Endometrial microvascular endothelial cells (primary cell): ENCODE data around the gene ANKRD7. TPM values are rescaled to one million over a fixed set of nuclear protein-coding genes. Genes with fewer than 3 reads are reported as not detected.

ENCODE experiments used
- in situ Hi-C: cut with HindIII; loops from 2 replicates; pipeline ENCODE4 v1.10.0; 2017; ENCODE audit warnings: low sequenced_read_pairs, low pct_unique_long_range_greater_than_20kb; ENCODE audit errors: inconsistent ontology term
- total RNA-seq: library from RNA; depleted of rRNA; stranded (reverse); fragments of >200 nt; gene quantifications from one replicate; pipeline ENCODE4 v1.2.3, GENCODE V29; 2015; ENCODE audit errors: inconsistent ontology term

Gene ANKRD7, protein sequence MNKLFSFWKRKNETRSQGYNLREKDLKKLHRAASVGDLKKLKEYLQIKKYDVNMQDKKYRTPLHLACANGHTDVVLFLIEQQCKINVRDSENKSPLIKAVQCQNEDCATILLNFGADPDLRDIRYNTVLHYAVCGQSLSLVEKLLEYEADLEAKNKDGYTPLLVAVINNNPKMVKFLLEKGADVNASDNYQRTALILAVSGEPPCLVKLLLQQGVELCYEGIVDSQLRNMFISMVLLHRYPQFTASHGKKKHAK
- total RNA-seq = not detected

DNA sequence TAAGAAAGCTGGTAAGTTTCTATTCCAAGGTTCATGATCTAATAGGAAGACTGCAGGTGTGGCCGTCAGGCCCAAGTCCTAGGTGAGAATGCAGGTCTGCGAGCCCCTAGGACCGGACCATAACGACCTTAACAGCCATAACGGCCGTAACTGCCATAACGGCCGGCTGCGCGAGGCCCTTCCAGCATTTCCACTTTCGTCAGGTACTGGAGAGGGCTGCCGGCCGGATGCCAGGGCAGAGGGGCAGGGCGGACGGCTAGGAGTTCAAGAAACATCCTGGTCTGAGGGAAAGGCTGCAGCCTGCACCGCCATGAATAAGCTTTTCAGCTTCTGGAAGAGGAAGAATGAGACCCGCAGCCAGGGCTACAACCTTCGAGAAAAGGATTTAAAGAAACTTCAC is at the start of gene ANKRD7:
Gene ANKRD7 (plus strand): TSS at position 184 of the 400 bp plus-strand sequence. CDS start 127 bp downstream, at position 311.
- in situ Hi-C loops = no loop called here

DNA sequence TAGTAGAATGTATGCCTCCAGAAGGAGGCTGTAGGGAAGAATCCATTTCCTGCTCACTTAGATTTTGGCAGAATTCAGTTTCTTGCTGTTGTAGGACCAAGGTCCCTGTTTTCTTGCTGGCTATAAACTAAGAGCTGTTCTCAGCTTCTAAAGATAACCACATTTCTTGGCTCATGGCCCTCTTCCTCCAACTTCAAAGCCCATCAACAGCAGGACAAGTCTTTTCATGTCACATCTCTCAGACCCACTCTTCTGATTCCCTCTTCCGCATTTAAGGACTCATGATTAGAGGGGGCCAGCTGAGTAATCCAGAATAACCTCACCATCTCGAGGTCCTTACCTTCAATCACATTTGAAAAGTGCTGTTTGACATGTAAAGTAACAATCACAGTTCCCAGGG is 48.8 kb upstream of the ANKRD7 start:
- in situ Hi-C loops = no loop called here

DNA sequence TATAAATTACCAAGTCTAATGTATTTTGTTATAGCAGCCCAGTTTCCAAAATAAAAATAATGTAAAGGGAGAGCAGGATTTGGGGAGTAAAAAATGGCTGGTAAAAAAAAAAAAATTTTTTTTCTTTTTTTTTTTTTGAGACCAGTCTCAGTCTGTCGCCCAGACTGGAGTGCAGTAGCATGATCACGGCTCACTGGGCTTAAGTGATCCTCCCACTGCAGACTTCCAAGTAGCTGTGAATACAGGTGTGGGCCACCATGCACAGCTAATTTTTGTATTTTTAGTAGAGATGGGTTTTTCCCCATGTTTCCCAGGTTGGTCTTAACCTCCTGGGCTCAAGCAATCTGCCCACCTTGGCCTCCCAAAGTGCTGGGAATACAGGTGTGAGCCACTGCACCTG is 45.3 kb upstream of the ANKRD7 start:
- in situ Hi-C loops = no loop called here

DNA sequence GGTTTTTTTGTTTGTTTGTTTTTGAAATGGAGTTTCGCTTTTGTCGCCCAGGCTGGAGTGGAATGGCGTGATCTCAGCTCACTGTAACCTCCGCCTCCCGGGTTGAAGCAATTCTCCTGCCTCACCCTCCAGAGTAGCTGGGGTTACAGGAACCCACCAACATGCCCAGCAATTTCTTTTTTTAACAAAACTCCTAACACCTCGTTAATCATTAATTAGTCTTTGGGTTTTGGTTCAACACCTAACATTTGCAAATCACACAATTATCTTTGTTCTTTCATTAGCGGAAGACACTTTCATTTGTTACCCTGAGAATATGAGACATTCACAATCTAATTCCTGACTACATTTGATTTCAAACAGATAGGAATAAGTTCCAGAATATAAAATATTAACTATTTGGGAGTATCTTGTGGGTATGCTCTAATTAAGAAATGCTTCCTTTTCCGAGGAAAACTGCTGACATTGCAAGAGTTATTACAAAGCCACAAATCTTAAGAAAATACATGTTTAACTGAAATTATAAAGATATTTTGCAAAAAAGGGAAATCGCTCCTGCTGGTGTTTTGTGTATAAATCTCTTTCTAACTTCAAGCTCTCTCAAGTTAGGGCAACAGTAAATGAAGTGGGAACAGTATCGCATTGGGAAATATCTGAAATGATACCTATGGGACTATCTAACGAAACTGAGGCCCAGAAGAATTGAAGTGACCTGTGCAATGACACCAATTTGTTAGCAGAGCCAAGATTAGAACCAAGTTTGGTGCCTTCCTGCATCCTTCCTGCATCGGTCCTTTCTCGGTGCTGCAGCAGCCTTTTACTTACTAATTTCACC is 41.7 kb upstream of the ANKRD7 start:
- in situ Hi-C loops = no loop called here

DNA sequence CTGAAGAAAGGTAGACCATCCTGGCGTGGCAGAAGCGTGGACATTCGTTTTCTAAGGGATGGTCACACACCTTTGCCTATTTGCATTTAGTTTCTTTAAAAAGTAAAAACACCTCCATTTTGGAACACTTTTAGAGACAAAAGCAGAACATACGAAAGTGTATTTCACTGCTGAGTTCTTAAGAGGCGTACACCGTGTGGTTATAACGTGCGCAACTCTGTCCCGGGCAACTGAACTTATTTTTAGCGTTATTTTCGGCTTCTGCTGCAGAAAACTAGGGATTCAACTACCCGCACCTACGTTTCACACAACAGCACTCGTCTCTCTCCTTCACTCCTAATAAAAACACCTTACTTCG is 41.1 kb upstream of the ANKRD7 start:
- in situ Hi-C loops = no loop called here

DNA sequence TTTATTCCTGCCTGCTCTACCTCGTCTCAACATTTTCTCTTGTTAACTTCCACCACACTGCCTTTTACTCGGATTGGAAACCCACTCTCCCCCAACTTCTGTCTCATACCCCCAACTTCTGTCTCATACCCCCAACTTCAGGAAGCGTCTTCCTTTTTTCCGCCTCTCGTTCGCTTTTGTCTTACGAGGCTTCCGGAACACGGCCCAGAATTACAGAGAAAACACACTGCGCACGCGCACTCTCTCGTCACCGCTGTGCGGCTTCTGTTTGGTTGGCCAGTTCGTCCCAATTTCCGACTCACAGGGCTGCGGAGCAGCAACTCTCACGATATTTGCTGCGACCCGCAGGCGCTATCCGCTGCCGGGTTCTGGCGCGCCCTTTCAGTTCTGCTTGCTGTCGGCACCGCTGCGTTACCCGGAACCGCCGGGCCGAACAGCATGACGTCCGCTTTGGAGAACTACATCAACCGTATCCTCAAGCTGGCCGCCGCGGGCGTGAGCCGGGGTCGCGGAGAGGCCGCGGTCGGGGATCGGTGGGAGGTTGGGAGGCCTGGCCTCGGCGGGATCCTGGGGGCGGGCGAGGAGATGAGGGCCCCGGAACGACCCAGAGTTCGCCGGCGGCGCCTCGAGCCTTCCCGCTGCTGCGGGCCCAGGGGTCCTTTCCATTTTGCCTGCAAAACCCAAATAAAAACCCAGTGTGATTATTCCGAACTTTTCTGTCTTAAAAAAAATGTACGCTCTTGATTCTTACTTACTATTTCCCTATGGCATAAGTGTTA is 40.5 kb upstream of the ANKRD7 start, which contains the start of gene LSM8:
Gene LSM8 (plus strand): TSS at position 379 of the 779 bp plus-strand sequence. CDS start 60 bp downstream, at position 439.
- in situ Hi-C loops = no loop called here

DNA sequence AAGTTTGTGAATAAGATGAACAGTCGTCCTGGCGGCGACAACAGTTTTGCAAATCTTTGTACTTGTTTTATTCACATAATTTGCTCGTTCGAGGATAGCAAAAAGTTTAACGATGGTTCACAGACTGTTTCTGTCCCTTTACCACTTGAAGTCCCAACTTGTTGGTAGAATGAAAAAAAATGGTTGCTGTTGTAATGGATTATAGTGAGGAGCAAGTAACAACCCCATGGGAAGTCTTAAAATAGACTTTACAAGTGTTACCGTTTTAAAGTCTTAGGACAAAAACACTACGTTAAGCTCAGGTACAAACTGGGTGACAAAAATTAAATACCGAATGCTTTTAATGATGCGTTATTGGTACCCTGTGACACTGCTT is 40.0 kb upstream of the ANKRD7 start:
- in situ Hi-C loops = no loop called here

DNA sequence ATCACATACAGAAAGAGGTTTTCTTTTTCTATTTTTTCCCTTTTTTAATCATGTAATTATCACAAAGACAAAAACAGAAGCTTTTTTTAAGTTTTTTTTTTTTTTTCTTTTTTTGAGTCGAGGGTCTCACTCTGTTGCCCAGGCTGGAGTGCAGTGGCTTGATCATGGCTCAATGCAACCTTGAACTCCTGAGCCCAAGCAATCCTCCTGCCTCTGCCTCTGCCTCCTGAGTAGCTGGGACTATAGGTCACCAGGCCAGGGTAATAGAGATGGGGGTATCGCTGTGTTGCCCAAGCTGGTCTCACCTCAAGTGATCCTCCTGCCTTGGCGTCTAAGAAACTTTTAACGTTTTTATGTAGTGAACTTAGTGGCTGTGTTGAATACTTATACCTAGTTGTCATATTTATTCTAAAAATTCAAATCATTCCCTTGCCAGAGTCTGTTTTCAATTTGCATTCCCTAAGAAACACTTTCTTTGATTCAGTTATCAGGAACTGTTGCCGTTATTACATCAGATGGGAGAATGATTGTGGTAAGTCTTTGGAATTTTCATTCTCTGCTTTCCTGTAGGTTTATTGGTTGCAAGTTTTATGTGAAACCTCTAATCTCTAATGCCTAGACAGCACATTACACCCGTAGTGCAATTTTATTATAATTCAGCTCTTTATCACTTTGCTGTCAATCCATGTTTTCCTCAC is 39.2 kb upstream of the ANKRD7 start:
- in situ Hi-C loops = no loop called here

DNA sequence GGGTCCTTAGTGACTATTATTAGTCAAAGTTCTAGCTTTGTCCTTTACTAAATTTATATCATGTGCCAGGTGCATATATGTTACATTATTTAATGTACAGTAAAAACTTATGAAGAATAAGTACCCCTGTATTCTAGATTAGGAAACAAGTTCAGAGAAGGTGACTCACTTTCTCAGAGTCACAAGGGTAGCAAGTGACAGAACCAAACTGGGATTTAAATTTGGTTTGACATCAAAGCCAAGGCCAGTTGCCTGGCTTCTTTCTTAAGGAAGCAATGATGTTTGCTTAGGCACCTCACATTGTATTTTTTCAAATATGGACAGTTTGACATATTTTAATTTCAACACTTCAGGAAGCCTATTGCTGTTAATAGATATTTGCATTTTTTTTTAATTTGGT is 38.0 kb upstream of the ANKRD7 start:
- in situ Hi-C loops = no loop called here

DNA sequence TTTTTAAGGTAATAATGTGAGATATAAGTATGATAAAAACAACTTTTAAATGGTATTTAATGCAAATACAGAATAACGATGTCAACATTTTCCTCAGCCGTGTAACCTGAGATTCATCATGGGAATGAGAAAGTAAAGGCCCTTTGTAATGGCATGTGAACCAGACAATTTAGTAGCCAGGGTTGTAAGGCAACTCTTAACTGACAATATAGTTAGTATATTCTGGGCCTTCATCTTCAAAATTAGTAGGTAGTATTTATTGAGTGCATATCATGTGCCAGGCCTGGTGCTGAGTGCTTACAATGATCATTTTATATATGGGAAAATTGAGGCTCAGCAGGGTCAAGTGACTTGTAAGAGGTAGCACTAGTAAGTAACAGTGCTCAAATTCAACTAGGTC is 29.9 kb upstream of the ANKRD7 start:
- in situ Hi-C loops = no loop called here

DNA sequence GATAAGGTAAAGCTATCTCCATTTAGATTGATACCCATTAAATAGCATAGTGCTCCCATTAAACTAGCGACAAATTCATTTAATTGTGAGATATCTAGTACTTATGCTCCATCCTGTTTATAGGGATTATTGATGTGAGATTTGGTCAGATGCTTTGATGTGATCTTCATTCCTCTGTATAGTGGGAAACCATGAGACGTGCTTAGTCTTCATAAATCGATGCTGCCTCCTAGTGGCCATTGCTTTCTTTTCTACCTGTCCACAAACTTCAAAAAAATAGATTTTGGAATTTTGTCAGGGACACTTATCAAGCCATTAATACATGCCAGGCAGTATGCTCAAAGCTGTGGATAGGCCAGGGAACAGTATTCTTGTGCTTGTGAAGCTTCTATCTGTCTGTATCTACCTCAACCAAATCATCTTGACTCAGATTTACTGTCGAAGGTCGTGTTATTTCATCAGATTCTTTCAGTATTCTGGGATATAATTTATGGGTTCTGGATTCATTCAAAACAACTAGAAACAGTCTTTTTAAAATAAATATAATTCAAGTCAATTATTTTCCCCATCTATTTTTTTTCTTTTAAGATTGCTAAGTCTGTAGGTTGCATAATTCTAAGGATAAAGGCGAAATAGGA is 28.5 kb upstream of the ANKRD7 start:
- in situ Hi-C loops = no loop called here

DNA sequence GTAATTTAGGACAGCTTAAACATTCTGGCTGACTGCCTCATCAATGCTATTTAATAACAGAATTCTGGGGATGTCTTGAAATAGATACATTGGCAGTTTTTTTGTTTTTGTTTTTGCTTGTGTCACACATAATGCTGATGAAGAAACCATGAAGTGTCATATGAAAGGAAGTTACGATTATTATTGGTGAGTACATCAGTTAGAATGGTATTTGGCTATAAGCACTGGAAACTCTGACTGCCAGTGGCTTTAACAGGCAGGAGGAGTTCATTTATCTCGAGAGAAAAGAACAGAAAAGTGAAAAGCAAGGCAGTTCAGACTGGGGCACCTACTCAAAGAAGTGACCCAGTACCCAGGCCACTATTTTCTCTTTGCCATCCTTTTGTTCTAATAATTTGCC is 22.4 kb upstream of the ANKRD7 start:
- in situ Hi-C loops = no loop called here

DNA sequence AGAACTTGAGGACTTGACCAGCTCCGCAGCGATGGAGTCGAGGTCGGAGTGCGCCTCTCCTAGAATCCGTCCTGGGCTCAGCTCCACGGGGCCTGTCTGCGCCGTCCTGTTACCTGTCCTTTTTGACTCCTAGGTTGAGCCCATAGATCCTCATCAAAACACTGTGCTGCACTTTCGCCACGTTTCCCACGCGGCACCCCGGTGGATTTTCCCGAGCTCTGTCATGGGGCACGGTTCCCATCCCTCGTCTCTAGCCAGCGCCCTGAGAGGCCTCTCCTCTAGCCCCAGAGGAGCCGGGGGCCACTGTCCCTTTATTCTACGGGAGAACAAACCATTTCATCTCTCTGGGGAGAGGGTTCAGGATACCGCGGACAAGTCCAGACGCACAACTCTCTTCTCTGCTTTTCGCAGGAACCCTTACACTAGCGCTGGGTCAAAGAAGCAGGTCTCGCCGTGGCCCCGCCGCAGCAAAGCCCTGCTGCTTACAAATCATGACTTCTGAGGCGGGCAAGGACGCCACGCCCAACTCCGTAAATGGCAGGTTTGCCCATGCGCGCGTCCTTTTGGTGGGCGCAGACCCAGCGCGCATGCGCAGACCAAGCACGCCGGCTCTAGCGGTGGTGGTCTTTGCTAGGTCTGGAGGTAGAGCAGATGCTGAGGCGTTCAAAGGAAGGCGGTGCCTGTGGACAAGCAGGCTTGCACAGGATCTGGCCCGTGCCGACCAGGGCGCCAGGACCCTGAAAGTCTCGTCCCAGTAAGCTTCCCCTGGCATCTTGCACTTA is 10.3 kb upstream of the ANKRD7 start:
- in situ Hi-C loops = no loop called here

DNA sequence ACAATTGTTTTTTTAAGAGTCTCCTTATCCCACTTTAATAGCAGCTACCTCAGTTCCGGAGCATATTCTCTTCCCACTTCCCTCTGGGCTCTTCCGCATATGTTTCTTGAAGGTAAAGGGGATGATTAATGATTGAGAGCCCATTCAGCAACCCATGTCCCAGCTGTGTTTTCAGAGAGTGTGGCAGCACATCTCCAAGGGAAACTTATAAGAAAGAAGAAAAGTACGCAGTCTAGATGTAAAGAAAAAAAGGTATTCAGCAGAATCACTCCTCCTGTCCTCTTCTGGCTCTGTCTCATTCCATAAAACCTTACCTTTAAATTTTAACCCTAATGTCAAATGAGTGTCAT is 9.7 kb upstream of the ANKRD7 start:
- in situ Hi-C loops = no loop called here

DNA sequence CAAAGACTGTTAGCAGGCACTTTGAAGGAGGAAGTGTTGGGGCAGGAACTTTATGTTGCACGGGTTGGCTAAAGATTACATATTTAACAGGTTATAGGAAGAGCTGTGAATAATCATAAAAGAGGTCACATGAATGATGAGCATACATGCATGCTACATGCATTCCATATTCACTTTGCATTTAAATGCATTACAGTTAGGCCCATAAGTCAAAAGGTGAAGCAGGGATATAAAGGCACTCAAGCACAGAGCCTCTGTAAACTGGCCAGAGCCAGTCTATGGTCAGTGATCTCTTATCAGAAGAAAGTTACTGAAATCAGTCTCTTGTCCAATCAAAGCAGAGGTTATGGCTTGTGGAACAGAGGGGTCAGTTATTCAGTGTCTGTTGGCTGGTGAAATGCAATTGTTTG is 7.3 kb upstream of the ANKRD7 start:
- in situ Hi-C loops = no loop called here

DNA sequence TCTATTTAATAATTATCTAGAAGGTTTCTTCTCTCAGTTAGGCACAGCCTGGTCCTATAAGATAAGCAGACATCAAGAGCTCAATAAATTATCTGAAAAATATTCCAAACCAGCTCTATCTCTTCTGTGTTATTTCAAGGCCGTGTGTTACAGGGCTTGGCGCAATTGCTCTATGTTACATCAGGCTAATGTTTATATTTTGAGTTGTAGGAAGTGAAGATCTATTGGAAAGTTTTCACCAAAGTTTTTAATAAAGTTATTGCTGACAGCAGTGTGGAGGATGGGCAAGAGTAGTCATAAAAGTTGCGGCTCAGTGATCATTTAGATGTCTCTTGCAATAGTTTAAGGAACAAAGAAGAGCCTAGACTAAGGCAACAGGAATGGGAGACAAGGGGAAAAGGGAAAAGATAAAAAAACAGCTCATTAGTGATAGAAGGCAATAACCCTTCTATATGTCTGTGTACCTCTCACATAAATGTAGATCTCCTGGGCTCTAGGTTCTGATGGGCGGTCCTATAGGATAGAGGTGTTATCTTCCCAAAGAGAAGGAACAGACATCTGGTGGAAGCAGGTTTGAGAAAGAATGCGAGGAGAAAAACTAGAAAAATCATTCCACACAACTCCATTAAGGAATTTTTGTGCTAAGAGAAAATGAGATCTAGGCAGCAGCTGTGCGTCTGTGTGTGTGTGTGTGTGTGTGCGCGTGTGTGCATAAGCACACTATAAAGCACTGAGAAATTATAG is 5.9 kb upstream of the ANKRD7 start:
- in situ Hi-C loops = no loop called here

DNA sequence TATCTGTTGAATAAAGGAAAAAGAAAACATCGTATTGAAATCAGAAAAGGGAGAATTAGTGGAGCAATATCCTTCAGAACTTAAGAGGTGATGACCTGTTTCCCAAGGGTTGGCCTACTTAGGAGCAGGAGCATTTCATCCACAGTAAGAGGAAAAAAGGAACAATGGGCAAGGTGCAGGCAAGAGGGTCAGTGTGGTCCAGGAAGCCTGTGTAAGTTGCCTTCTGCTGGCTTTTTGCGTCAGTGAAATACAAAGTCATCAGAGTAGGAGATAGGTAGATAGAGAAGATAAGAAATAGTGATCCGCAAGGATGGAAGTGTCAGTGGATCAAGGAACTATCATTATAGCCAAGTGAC is 5.4 kb upstream of the ANKRD7 start:
- in situ Hi-C loops = no loop called here

DNA sequence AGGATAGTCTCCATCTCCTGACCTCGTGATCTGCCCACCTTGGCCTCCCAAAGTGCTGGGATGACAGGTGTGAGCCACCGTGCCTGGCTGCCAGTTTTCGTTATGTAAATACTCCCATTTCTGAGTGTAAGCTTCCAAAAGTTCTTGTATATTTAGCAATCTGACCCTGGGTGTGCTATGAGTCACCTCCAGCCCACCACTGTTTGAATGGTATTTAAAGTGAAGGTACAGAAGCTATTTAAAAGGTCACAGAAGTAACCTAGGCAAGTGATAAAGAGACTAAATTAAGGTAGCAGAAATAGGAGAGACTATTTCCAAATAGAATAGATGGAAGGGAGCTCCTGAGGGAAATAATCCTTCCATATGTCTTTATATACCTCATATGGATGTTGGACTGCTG is 3.9 kb upstream of the ANKRD7 start:
- in situ Hi-C loops = no loop called here
